H1 (cell line): ENCODE results near the gene ADGRL3. TPM values are rescaled to one million over a fixed set of nuclear protein-coding genes. Genes with fewer than 3 reads are reported as not detected.
A peak's percentile ranks its signal among the peaks of the same experiment; 100 is the strongest.

Source experiments
- CTCF ChIA-PET: fragments of 300-600 bp; sonication (Branson Sonifier 250); formaldehyde crosslinking; loops from one replicate; lab custom pipeline; 2021; ENCODE audit not compliant: partially characterized antibody; lab: Charles Lee
- POLR2A ChIA-PET: fragments of 300-600 bp; sonication (Branson Sonifier 250); formaldehyde crosslinking; loops from one replicate; lab custom pipeline; 2021; ENCODE audit warnings: inconsistent platforms; ENCODE audit not compliant: partially characterized antibody; lab: Charles Lee
- DNase-seq, 2 experiments: peaks; one replicate each; pipeline versions ENCODE4 v3.0.0 to v3.0.0-alpha.2; 2010 to 2022; ENCODE audit warnings: low spot score in 2 of 2, low read depth in 1 of 2, mixed read lengths in 1 of 2
- FAIRE-seq: peaks from 2 replicates; lab custom pipeline; 2011; peaks lifted over from hg19 to GRCh38; lab: Jason Lieb, UNC
- H2AFZ ChIP-seq: 2 replicates; pipeline ENCODE4 v1.8.1; 2012; ENCODE audit warnings: low read length, inconsistent platforms
- H2AK5ac ChIP-seq: 2 replicates; pipeline ENCODE4 v1.6.1; 2013; ENCODE audit warnings: low read depth, low read length
- H2BK120ac ChIP-seq: replicated peaks from 2 replicates; pipeline ENCODE3; 2013; ENCODE audit warnings: low read depth, low read length, inconsistent platforms
- H2BK12ac ChIP-seq: 2 replicates; pipeline ENCODE4 v1.6.1; 2013; ENCODE audit warnings: low read depth, low read length
- H2BK15ac ChIP-seq: 2 replicates; pipeline ENCODE4 v1.6.1; 2013; ENCODE audit warnings: low read length
- H2BK20ac ChIP-seq: 2 replicates; pipeline ENCODE4 v1.6.1; 2013; ENCODE audit warnings: low read length
- H2BK5ac ChIP-seq: 2 replicates; pipeline ENCODE4 v1.6.1; 2013; ENCODE audit warnings: low read depth, low read length
- H3K14ac ChIP-seq: 2 replicates; pipeline ENCODE4 v1.6.1; 2013; ENCODE audit warnings: inconsistent platforms; ENCODE audit not compliant: insufficient read length
- H3K18ac ChIP-seq: 2 replicates; pipeline ENCODE4 v1.6.1; 2013; ENCODE audit warnings: low read length; ENCODE audit errors: extremely low read depth
- H3K23ac ChIP-seq: 2 replicates; pipeline ENCODE4 v1.6.1; 2013; ENCODE audit warnings: inconsistent platforms; ENCODE audit not compliant: insufficient read length
- H3K23me2 ChIP-seq: 2 replicates; pipeline ENCODE4 v1.6.1; 2013; ENCODE audit warnings: low read depth, low read length
- H3K27ac ChIP-seq: 2 replicates; pipeline ENCODE4 v1.6.1; 2011; ENCODE audit warnings: low read depth, low read length, inconsistent platforms
- H3K27me3 ChIP-seq, 4 experiments: replicated peaks in 1 of 4; 1 replicate in 1 of 4; 2 replicates in 3 of 4; pipeline versions ENCODE4 v1.6.1 to v1.8.1; 2011 to 2013; ENCODE audit warnings: low read length in 3 of 4, mild to moderate bottlenecking in 3 of 4, inconsistent platforms in 2 of 4, mixed read lengths in 2 of 4, moderate library complexity in 1 of 4; ENCODE audit not compliant: control insufficient read depth in 3 of 4, insufficient read depth in 3 of 4; ENCODE audit errors: extremely low read depth in 1 of 4
- H3K36me3 ChIP-seq, 4 experiments: 2 replicates each; pipeline versions ENCODE4 v1.6.1 to v1.8.1; 2011 to 2013; ENCODE audit warnings: mild to moderate bottlenecking in 4 of 4, low read length in 3 of 4, moderate library complexity in 2 of 4, control low read depth in 1 of 4, inconsistent platforms in 1 of 4; ENCODE audit not compliant: insufficient read depth in 4 of 4, control insufficient read depth in 2 of 4
- H3K4ac ChIP-seq: replicated peaks from 2 replicates; pipeline ENCODE3; 2013; ENCODE audit warnings: low read length, low read depth, mixed read lengths, inconsistent platforms; ENCODE audit not compliant: insufficient read length
- H3K4me1 ChIP-seq, 4 experiments: replicated peaks in 1 of 4; 1 replicate in 1 of 4; 2 replicates in 3 of 4; pipeline versions ENCODE4 v1.6.1 to v1.8.1; 2011 to 2013; ENCODE audit warnings: low read length in 3 of 4, inconsistent platforms in 2 of 4, mixed read lengths in 1 of 4; ENCODE audit not compliant: insufficient read depth in 4 of 4, control insufficient read depth in 3 of 4
- H3K4me2 ChIP-seq, 2 experiments: 2 replicates each; pipeline versions ENCODE4 v1.6.1 to v1.8.1; 2011 to 2013; ENCODE audit warnings: low read depth in 2 of 2, low read length in 2 of 2, control low read depth in 1 of 2, inconsistent platforms in 1 of 2, mild to moderate bottlenecking in 1 of 2; ENCODE audit not compliant: insufficient read depth in 1 of 2
- H3K4me3 ChIP-seq, 4 experiments: fragments of 200-600, 300-600 bp in 1 of 4; sonication (generic), shearing (Covaris generic), sonication (Bioruptor Twin) in 1 of 4; 2 replicates each; pipeline versions ENCODE4 v1.5.1 to v1.8.1; 2011 to 2016; ENCODE audit warnings: low read length in 4 of 4, low read depth in 3 of 4, control low read depth in 2 of 4, inconsistent platforms in 2 of 4, mild to moderate bottlenecking in 2 of 4, mixed read lengths in 1 of 4, moderate library complexity in 1 of 4; ENCODE audit not compliant: insufficient read depth in 2 of 4; ENCODE audit errors: extremely low read depth in 1 of 4
- H3K56ac ChIP-seq: replicated peaks from 2 replicates; pipeline ENCODE3; 2013; ENCODE audit warnings: low read depth, mild to moderate bottlenecking, mixed read lengths, low read length, inconsistent platforms; ENCODE audit not compliant: insufficient read length
- H3K79me1 ChIP-seq: 2 replicates; pipeline ENCODE4 v1.6.1; 2013; ENCODE audit warnings: low read depth, low read length, control low read depth
- H3K79me2 ChIP-seq, 2 experiments: 2 replicates each; pipeline versions ENCODE4 v1.6.1 to v1.8.1; 2012 to 2013; ENCODE audit warnings: low read length in 2 of 2, mild to moderate bottlenecking in 2 of 2, inconsistent platforms in 1 of 2; ENCODE audit not compliant: insufficient read depth in 2 of 2, control insufficient read depth in 1 of 2
- H3K9ac ChIP-seq, 4 experiments: replicated peaks in 1 of 4; 1 replicate in 1 of 4; 2 replicates in 3 of 4; pipeline versions ENCODE4 v1.6.1 to v1.8.1; 2011 to 2013; ENCODE audit warnings: low read depth in 3 of 4, low read length in 3 of 4, control low read depth in 2 of 4, mild to moderate bottlenecking in 2 of 4, moderate library complexity in 2 of 4, inconsistent platforms in 1 of 4; ENCODE audit errors: extremely low read depth in 1 of 4
- H3K9me3 ChIP-seq, 2 experiments: 2 replicates each; pipeline versions ENCODE4 v1.6.1 to v1.8.1; 2012 to 2013; ENCODE audit warnings: mild to moderate bottlenecking in 2 of 2, moderate library complexity in 2 of 2, control low read depth in 1 of 2, inconsistent platforms in 1 of 2, low read depth in 1 of 2, low read length in 1 of 2, mixed read lengths in 1 of 2; ENCODE audit not compliant: insufficient read depth in 2 of 2
- H4K20me1 ChIP-seq, 2 experiments: replicated peaks in 1 of 2; 2 replicates each; pipeline versions ENCODE3 to v1.8.1; 2011 to 2013; ENCODE audit warnings: inconsistent platforms in 2 of 2, low read length in 2 of 2, mild to moderate bottlenecking in 1 of 2; ENCODE audit not compliant: insufficient read depth in 2 of 2, control insufficient read depth in 1 of 2
- H4K5ac ChIP-seq: 2 replicates; pipeline ENCODE4 v1.6.1; 2013; ENCODE audit warnings: low read length, low read depth, mixed read lengths, inconsistent platforms; ENCODE audit not compliant: insufficient read length
- H4K8ac ChIP-seq: 2 replicates; pipeline ENCODE4 v1.8.0; 2013; ENCODE audit warnings: mild to moderate bottlenecking, moderate library complexity, low read length, inconsistent platforms; ENCODE audit not compliant: insufficient read depth; ENCODE audit errors: extremely low read depth
- H4K91ac ChIP-seq: replicated peaks from 2 replicates; pipeline ENCODE3; 2013; ENCODE audit warnings: low read length, mixed read lengths, inconsistent platforms; ENCODE audit not compliant: insufficient read length
- BACH1 ChIP-seq: IDR thresholded peaks from 2 replicates; pipeline ENCODE4 v1.6.1; 2012; ENCODE audit warnings: low read length, improper control_type of control experiment
- CHD1 ChIP-seq: IDR thresholded peaks from 2 replicates; pipeline ENCODE4 v1.6.1; 2012; ENCODE audit warnings: low read depth, low read length, improper control_type of control experiment
- EZH2 ChIP-seq: fragments of 200-600 bp; sonication (generic); IDR thresholded peaks from 2 replicates; pipeline ENCODE4 v1.7.1; 2012; ENCODE audit warnings: low read depth, mild to moderate bottlenecking, moderate library complexity, low read length, inconsistent platforms; ENCODE audit not compliant: severe bottlenecking
- FOSL1 ChIP-seq: IDR thresholded peaks from 2 replicates; pipeline ENCODE4 v1.6.1; 2011; ENCODE audit warnings: mild to moderate bottlenecking, low read depth, low read length, moderate library complexity; ENCODE audit not compliant: insufficient read depth
- HDAC2 ChIP-seq, 2 experiments: fragments of 300-600 bp in 1 of 2; sonication (generic) in 1 of 2; IDR thresholded peaks; 2 replicates each; pipeline ENCODE4 v1.6.1; 2011 to 2012; ENCODE audit warnings: low read depth in 2 of 2, low read length in 2 of 2, mild to moderate bottlenecking in 2 of 2, moderate library complexity in 2 of 2, borderline replicate concordance in 1 of 2, inconsistent platforms in 1 of 2
- JUN ChIP-seq: IDR thresholded peaks from 2 replicates; pipeline ENCODE4 v1.6.1; 2011; ENCODE audit warnings: low read depth, mild to moderate bottlenecking, improper control_type of control experiment, low read length
- KDM1A ChIP-seq: fragments of 200-600, 300-600 bp; sonication (generic); IDR thresholded peaks from 2 replicates; pipeline ENCODE4 v1.7.1; 2016; ENCODE audit warnings: mild to moderate bottlenecking, low read length, borderline replicate concordance
- MAFK ChIP-seq: IDR thresholded peaks from 2 replicates; pipeline ENCODE4 v1.6.1; 2012; ENCODE audit warnings: low read depth, mild to moderate bottlenecking, improper control_type of control experiment, low read length
- POLR2A ChIP-seq, 2 experiments: IDR thresholded peaks; 1 replicate in 1 of 2; 2 replicates in 1 of 2; pipeline ENCODE4 v1.6.1; 2011; ENCODE audit warnings: low read depth in 2 of 2, low read length in 2 of 2, mild to moderate bottlenecking in 2 of 2; ENCODE audit errors: control extremely low read depth in 1 of 2
- SP2 ChIP-seq: IDR thresholded peaks from 2 replicates; pipeline ENCODE4 v1.6.1; 2012; ENCODE audit warnings: mild to moderate bottlenecking, low read length, inconsistent platforms
- SP4 ChIP-seq: IDR thresholded peaks from 2 replicates; pipeline ENCODE4 v1.6.1; 2012; ENCODE audit warnings: low read length, inconsistent platforms
- SUZ12 ChIP-seq: fragments of 200-600 bp; sonication (generic); IDR thresholded peaks from 2 replicates; pipeline ENCODE4 v1.6.1; 2012; ENCODE audit warnings: mild to moderate bottlenecking, inconsistent platforms, low read length, moderate library complexity, mixed read lengths
- TEAD4 ChIP-seq: IDR thresholded peaks from 2 replicates; pipeline ENCODE4 v1.6.1; 2012; ENCODE audit warnings: low read depth, low read length, inconsistent platforms, mixed read lengths
- WGBS, 2 experiments: shearing (Covaris generic) in 1 of 2; methylation state at CpG; one replicate each; pipeline versions ENCODE4 v1.1.6 to v1.1.7; 2013 to 2015; ENCODE audit warnings: low lambda C conversion rate in 2 of 2, mixed read lengths in 2 of 2, inconsistent platforms in 1 of 2, low coverage in 1 of 2, missing lambda C conversion rate in 1 of 2; ENCODE audit not compliant: insufficient replicate concordance in 2 of 2, insufficient coverage in 1 of 2, insufficient read length in 1 of 2; ENCODE audit errors: extremely low coverage in 1 of 2, missing lambda C conversion rate in 1 of 2; 5-methylcytosine and 5-hydroxymethylcytosine counted together
- polyA plus RNA-seq, 7 experiments: library from polyadenylated mRNA; depleted of rRNA in 3 of 7; stranded (reverse) in 5 of 7; unstranded in 2 of 7; fragments of >200 nt in 5 of 7; fragments of 200-250 nt in 2 of 7; gene quantifications; 1 replicate in 5 of 7; 2 replicates in 1 of 7; 4 replicates in 1 of 7; pipeline versions ENCODE4 v1.2.1 to v1.2.3, GENCODE V29; 2011 to 2013; ENCODE audit warnings: missing spikeins in 2 of 7, mixed read lengths in 2 of 7
- total RNA-seq: library from RNA; stranded (reverse); fragmentation: NEBNext Ultra II Directional; extraction: Animal tissue kit (Norgen Biotek cat#: 25700); gene quantifications from 2 replicates; pipeline ENCODE4 v1.2.1, GENCODE V29; 2021
- TF ChIP-seq, protein P1 (sequence below): IDR thresholded peaks from 2 replicates; pipeline ENCODE4 v1.6.1; 2012; ENCODE audit warnings: inconsistent platforms

The ADGRL3 gene
- total and polyA plus RNA-seq, 2 of the 8 experiments (the other 6 are each of a cell fraction or from before 2014, with no cell fraction given): 6.6 to 13.0 TPM

DNA sequence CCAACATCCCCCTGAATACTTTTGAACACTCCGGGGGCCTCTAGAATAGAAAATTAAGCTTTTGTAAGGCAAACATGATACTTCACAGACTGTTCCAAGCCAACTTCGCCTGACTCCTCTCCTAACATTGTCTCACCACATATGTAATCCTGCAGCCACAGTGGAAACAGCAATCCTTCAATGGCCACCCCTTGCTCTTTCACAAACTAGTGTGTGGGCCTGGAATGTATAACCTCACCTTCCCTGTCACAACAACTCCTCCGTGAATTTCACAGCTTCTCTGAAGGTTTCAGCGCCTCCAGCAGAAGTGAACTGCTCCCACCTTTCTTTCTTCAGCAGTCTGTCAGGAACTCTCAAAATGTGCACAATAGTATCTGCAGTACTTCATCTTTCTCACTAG lies 185.1 kb downstream of the ADGRL3 start:
- Histone ChIP-seq H2BK20ac (0 out of 2 replicates have a peak overlapping the region, but pooled peaks have one; percentile 34), H4K5ac (no peak overlapping the region), H3K4me2 (no peak overlapping the region), H3K23ac (no peak overlapping the region), H3K56ac (no peak overlapping the region), H4K8ac (no peak overlapping the region; the same call in 1 of the 2 replicates), H2BK120ac (no peak overlapping the region), H3K79me2 (no peaks in the 10 kb centered on the region), H2BK15ac (no peak overlapping the region), H3K23me2 (no peaks in the 10 kb centered on the region), H3K27me3 (peaks cover 0 to 3% (median 0%) of the 10 kb centered on the region in 4 experiments; a peak in 1 of 7 replicates), H2AK5ac (no peak overlapping the region; the same call in 1 of the 2 replicates), H4K20me1 (no peaks in the 10 kb centered on the region), H3K14ac (no peak overlapping the region), H3K4ac (no peak overlapping the region), H3K9me3 (no peaks in the 10 kb centered on the region), H3K27ac (no peak overlapping the region), H2BK5ac (0 out of 2 replicates have a peak overlapping the region, but pooled peaks have one; percentile 26), H2AFZ (no peak overlapping the region), H3K36me3 (no peaks in the 10 kb centered on the region), H3K4me3 (no peak overlapping the region), H3K18ac (peak overlapping the region; percentile 25), H4K91ac (no peak overlapping the region), H3K79me1 (no peaks in the 10 kb centered on the region), H3K9ac (no peak overlapping the region), H3K4me1 (peaks cover 0 to 18% (median 8%) of the 10 kb centered on the region in 4 experiments; a peak in 5 of 7 replicates), H2BK12ac (peak overlapping the region; percentile 62)
- FAIRE-seq: peak; percentile 32
- WGBS, 2 experiments: 75% methylated on average over 4 of the region's 4 CpGs; no CpG with 5 or more reads in 1 of the 2 experiments
- ChIA-PET POLR2A (interaction anchor here (1.0 kb wide), 1 partner anchor 11 kb away, joined by 3 read pairs; no protein-coding TSS in a partner anchor), CTCF (interaction anchor here (1.0 kb wide), 1 partner anchor 23 kb away, joined by 3 read pairs; no protein-coding TSS in a partner anchor)
- DNase-seq: no peak
- TF ChIP-seq CHD1 (no peak), EZH2 (no peak), TEAD4 (no peak), MAFK (no peak), SP2 (no peak), JUN (no peak), HDAC2 (IDR thresholded peaks at IDR 0.05; ENCODE audit: borderline replicate concordance in 1 of 2, low read depth in 2 of 2, low read length in 2 of 2) (no peak), POLR2A (IDR thresholded peaks at IDR 0.05; ENCODE audit: control extremely low read depth in 1 of 2, low read depth in 2 of 2, low read length in 2 of 2) (no peak), SUZ12 (no peak), FOSL1 (no peak), KDM1A (no peak), SP4 (no peak), BACH1 (no peak)
- TF ChIP-seq, protein P1, sequence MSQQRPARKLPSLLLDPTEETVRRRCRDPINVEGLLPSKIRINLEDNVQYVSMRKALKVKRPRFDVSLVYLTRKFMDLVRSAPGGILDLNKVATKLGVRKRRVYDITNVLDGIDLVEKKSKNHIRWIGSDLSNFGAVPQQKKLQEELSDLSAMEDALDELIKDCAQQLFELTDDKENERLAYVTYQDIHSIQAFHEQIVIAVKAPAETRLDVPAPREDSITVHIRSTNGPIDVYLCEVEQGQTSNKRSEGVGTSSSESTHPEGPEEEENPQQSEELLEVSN: no peak
